Measurements from ENCODE around the gene PSME2. TPM values are rescaled to one million over a fixed set of nuclear protein-coding genes. Genes with fewer than 3 reads are reported as not detected.

PSME2 gene
- polyA plus RNA-seq, 1 donor (not counting 4 experiments of a cell fraction or from before 2014, with no cell fraction given): 158 TPM

- TF ChIP-seq CTCF (optimal IDR thresholded peaks at IDR 0.05 in 1 of 3, IDR thresholded peaks at IDR 0.05 in 1 of 3, conservative IDR thresholded peaks at IDR 0.05 in 1 of 3; ENCODE audit: extremely low read depth in 1 of 3, insufficient read depth in 2 of 3, low read length in 3 of 3): no peak
- no peak for TF ChIP-seq EZH2 (IDR thresholded peaks at IDR 0.05; ENCODE audit: low read length)
- Histone ChIP-seq H4K20me1 (ENCODE audit: control insufficient read depth, extremely low read depth, insufficient read depth, low read length) (no peaks in the 10 kb centered on the region), H3K4me3 (ENCODE audit: control insufficient read depth in 2 of 3, extremely low read depth in 1 of 3, insufficient read depth in 2 of 3, low read depth in 1 of 3, low read length in 3 of 3) (no peak overlapping the region), H3K27me3 (ENCODE audit: control insufficient read depth, extremely low read depth, insufficient read depth, low read length) (no peaks in the 10 kb centered on the region), H3K9ac (ENCODE audit: control insufficient read depth, extremely low read depth, insufficient read depth, low read length) (no peak overlapping the region), H3K9me1 (ENCODE audit: control insufficient read depth, extremely low read depth, insufficient read depth, low read length) (no peaks in the 10 kb centered on the region), H3K9me3 (ENCODE audit: control insufficient read depth, low read depth, low read length) (no peaks in the 10 kb centered on the region), H3K27ac (ENCODE audit: control insufficient read depth, insufficient read depth, low read length) (no peak overlapping the region), H3K4me1 (ENCODE audit: control insufficient read depth, extremely low read depth, insufficient read depth, low read length) (peaks cover 11% of the 10 kb centered on the region), H3K36me3 (ENCODE audit: control insufficient read depth in 2 of 2, extremely low read depth in 1 of 2, insufficient read depth in 2 of 2, low read length in 2 of 2) (peaks cover 36 to 46% of the 10 kb centered on the region in 2 experiments), H2AFZ (ENCODE audit: control insufficient read depth, low read length) (no peak overlapping the region), H3K4me2 (ENCODE audit: control insufficient read depth, extremely low read depth, insufficient read depth, low read depth, low read length) (no peak overlapping the region), H3K79me2 (ENCODE audit: control insufficient read depth, insufficient read depth, low read length) (peaks cover 10% of the 10 kb centered on the region)
- dilution Hi-C loops (cut with MboI; ENCODE audit: extremely low pct_ligation_motif_present, low sequenced_read_pairs): no loop called here
- no peak for DNase-seq (ENCODE audit: low read depth, low spot score)
- no peak for FAIRE-seq
Observed at GRCh38 chr14:24156840-24157239, 10.4 kb upstream of the PSME2 start.

- no peak overlapping the region for H3K27ac ChIP-seq (ENCODE audit: control insufficient read depth, insufficient read depth, low read length)
- H3K9me3 ChIP-seq (ENCODE audit: control insufficient read depth, low read depth, low read length): no peaks in the 10 kb centered on the region
- TF ChIP-seq EZH2 (IDR thresholded peaks at IDR 0.05; ENCODE audit: low read length) (no peak), CTCF (optimal IDR thresholded peaks at IDR 0.05 in 1 of 3, IDR thresholded peaks at IDR 0.05 in 1 of 3, conservative IDR thresholded peaks at IDR 0.05 in 1 of 3; ENCODE audit: extremely low read depth in 1 of 3, insufficient read depth in 2 of 3, low read length in 3 of 3) (no peak)
- no peaks in the 10 kb centered on the region for H4K20me1 ChIP-seq (ENCODE audit: control insufficient read depth, extremely low read depth, insufficient read depth, low read length)
- FAIRE-seq: no peak
- no peak overlapping the region for H3K4me3 ChIP-seq (ENCODE audit: control insufficient read depth in 2 of 3, extremely low read depth in 1 of 3, insufficient read depth in 2 of 3, low read depth in 1 of 3, low read length in 3 of 3)
- no peak overlapping the region for H3K4me2 ChIP-seq (ENCODE audit: control insufficient read depth, extremely low read depth, insufficient read depth, low read depth, low read length)
- no peak for DNase-seq (ENCODE audit: low read depth, low spot score)
- no peak overlapping the region for H2AFZ ChIP-seq (ENCODE audit: control insufficient read depth, low read length)
- no peak overlapping the region for H3K9ac ChIP-seq (ENCODE audit: control insufficient read depth, extremely low read depth, insufficient read depth, low read length)
- H3K36me3 ChIP-seq (ENCODE audit: control insufficient read depth in 2 of 2, extremely low read depth in 1 of 2, insufficient read depth in 2 of 2, low read length in 2 of 2): peaks cover 46 to 52% of the 10 kb centered on the region in 2 experiments
- no peaks in the 10 kb centered on the region for H3K27me3 ChIP-seq (ENCODE audit: control insufficient read depth, extremely low read depth, insufficient read depth, low read length)
- peaks cover 14% of the 10 kb centered on the region for H3K79me2 ChIP-seq (ENCODE audit: control insufficient read depth, insufficient read depth, low read length)
- no peaks in the 10 kb centered on the region for H3K4me1 ChIP-seq (ENCODE audit: control insufficient read depth, extremely low read depth, insufficient read depth, low read length)
- dilution Hi-C loops (cut with MboI; ENCODE audit: extremely low pct_ligation_motif_present, low sequenced_read_pairs): no loop called here
- H3K9me1 ChIP-seq (ENCODE audit: control insufficient read depth, extremely low read depth, insufficient read depth, low read length): no peaks in the 10 kb centered on the region
Observed at GRCh38 chr14:24155100-24155499, 8.7 kb upstream of the PSME2 start.
